Forelimb muscle (tissue), 1 donor: ENCODE data around the gene HSPB1. TPM values are rescaled to one million over a fixed set of nuclear protein-coding genes. Genes with fewer than 3 reads are reported as not detected.
A peak's percentile ranks its signal among the peaks of the same experiment; 100 is the strongest.
"Not testable (repeated sequence)": the region's sequence is repeated elsewhere in the genome, so short reads cannot be mapped to it uniquely, and the experiment has no call there.

Experiments
- DNase-seq: peaks from one replicate; pipeline ENCODE4 v3.0.0-alpha.2; 2013; ENCODE audit warnings: low read depth
- polyA plus RNA-seq: library from polyadenylated mRNA; unstranded; fragments of 120-200 nt; gene quantifications from one replicate; pipeline ENCODE4 v1.2.1, GENCODE V29; 2013; ENCODE audit not compliant: insufficient read length

The HSPB1 gene
- polyA plus RNA-seq, 1 donor = 2,009 TPM

DNA sequence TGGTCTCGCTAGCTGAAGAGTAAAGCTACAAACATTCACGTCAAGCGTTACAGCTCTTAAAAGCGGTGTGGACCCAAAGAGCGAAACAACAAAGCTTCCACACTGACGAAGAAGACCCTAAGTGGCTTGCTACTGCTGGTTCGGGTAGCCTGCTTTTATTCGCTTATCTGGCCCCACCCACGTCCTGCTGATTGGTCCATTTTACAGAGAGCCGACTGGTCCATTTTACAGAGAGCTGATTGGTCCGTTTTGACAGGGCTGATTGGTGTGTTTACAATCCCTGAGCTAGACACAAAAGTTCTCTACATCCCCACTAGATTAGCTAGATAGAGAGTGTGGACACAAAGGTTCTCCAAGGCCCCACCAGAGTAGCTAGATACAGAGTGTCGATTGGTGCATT is 6.4 kb downstream of the HSPB1 start:
- DNase-seq = not testable (repeated sequence)

DNA sequence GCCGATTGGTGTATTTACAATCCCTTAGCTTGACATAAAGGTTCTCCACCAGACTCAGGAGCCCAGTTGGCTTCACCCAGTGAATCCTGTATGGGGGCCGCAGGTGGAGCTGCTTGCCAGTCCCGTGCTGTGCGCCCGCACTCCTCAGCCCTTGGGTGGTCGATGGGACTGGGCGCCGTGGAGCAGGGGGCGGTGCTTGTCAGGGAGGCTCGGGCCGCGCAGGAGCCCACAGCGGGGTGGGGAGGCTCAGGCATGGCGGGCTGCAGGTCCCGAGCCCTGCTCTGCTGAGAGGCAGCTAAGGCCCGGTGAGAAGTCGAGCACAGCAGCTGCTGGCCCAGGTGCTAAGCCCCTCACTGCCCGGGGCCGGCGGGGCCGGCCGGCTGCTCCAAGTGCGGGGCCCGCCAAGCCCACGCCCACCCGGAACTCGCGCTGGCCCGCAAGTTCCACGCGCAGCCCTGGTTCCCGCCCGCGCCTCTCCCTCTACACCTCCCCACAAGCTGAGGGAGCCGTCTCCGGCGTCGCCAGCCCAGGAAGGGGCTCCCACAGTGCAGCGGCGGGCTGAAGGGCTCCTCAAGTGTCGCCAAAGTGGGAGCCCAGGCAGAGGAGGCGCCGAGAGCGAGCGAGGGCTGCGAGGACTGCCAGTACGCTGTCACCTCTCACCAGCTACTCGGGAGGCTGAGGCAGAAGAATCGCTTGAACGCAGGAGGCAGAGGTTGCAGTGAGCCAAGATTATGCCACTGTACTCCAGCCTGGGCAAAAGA is 7.0 kb downstream of the HSPB1 start:
- DNase-seq = not testable (repeated sequence)

DNA sequence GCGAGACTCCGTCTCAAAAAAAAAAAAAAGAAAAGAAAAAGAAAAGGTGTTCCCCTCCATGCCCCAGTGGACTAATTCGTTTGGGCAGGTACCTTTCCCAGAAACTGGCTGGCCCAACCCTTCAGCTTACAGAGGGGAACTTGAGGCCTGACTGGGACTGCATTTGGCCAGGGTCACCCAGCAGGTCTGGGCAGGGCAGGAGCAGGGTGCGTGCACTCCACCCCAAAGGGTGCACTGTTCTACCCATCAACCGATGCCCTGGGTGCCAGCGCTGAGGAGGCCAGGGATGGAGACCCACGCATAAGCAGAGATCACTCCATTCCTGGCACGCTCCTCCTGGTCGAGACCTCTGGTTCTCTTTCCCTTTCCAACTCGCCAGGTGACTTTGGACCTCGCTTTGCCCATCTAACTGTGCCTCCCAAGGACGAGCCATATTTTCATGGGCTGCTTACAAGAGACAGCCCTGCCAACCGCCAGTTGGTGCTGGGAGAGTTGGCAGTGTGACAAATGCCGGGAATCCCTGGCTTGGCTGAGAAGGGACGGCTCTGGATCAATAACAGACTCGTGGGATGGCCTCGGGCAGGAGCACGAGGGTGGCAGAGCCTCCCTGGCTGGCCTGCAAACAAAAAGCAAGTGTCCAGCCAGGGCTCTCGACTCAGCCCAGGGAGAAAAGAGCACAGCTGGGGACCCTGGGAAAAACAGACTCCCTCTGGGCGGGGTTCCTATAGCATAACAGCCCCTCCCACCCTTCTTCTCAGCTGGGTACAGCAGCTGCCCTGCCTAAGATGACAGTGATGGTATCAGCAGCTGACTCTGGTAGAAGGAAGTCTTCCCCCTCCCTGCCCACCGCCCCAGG is 7.9 kb downstream of the HSPB1 start:
- no peak for DNase-seq

DNA sequence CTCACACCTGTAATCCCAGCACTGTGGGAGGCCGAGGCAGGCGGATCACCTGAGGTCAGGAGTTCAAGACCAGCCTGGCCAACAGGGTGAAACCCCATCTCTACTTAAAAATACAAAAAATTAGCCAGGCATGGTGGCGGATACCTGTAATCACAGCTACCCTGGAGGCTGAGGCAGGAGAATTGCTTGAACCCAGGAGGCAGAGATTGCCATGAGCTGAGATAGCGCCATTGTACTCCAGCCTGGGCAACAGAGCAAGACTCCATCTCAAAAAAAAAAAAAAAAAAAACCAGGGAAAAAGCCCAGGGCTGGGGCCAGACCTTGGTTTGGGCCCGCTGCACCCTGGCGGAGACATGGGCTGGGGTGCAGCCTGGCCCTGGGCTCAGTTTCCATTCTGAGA is 9.4 kb downstream of the HSPB1 start:
- DNase-seq = not testable (repeated sequence)

DNA sequence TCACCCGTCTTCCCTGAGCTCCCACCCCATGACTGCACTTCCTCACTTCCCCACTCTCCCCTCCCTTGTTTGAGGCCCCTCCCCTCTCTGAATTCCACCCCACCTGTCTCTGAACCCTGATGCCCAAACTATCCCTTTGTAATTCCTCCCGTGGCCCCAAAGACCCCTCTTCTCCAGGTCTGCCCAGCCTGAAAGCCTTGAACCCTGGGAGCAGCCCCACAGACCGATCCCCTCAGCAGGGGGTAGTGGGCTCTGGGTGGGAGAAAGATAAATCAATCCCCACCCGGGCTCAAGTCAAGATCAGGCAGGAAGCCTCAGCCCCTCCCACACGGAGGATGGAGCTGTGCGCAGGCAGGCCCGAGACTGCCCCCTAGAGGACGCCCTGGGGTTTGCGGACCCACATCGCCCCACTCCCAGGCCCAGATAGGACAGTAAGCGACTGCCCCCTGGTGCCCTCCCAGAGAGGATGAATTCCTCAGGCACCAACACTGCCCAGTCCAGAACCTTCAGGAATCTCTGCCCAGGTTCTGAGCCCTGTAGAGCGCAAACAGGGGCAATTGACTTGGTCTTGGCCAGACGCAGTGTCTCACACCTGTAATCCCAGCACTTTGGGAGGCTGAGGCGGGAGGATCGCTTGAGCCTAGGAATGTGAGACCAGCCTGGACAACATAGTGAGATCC is 11.7 kb downstream of the HSPB1 start:
- DNase-seq = no peak

DNA sequence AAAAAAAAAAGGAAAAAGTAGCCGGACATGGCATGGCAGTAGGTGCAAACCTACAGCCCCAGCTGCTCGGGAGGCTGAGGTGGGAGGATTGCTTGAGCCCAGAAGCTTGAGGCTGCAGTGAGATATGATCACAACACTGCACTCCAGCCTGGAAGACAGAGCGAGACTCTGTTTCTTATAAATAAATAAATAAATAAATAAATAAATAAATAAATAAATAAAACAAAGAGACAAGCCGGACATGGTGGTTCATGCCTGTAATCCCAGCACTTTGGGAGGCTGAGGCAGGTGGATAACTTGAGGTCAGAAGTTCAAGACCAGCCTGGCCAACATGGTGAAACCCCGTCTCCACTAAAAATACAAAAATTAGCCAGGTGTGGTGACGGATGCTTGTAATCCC is 12.3 kb downstream of the HSPB1 start:
- DNase-seq = not testable (repeated sequence)

DNA sequence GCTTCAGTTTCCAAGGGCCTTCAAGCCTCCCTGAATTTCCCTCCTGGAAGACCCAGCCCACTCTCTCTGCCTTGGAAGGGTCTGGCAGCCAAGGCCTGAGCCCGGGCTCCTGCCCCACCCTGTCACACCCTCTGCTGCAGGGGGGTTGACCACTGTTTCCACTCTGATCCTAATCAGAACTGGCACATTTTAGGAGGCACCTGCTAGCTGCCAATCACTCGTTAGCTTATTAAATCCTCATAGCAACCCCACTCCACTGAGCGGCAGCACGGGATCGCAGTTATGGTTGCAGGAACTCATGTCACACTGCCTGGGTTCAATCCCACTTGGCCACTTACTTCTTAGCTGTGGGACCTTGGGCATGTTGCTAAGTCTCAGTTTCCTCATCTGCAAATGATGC is 12.9 kb downstream of the HSPB1 start:
- no peak for DNase-seq

DNA sequence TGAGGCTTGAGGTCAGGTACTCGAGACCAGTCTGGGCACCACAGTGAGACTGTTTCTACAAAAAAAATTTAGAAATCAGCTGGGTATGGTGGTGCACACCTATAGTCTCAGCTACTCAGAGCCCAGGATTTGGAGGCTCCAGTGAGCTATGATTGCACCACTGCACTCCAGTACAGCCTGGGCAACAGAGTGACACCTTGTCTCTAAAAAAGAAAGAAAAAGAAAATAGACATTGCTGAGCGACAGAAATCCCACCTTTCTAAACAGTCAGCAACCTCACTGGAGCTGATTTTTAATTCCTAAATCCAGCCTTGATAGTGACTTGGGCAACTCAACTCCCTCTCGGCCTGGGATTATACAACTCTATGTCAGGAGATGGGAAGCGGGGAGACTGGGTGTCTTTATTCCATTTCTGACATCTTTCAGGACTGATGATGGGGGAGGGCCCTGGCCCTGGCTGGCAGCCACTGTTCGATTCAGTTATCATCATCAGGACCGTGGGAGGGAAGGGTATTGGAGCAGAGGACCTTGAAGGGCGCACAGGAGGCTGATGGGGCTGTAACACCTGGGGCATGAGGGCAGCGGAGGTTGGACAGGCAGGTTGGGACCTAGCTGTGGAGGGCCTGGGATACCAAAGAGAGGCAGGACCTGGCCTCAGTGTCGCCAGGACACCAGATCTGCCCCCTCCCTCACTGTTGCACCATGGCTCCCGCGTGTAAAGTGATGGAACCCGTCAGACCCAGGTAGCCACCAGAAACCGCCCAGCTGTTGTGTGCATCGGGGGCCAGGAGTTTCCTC is 14.7 kb downstream of the HSPB1 start:
- no peak for DNase-seq

DNA sequence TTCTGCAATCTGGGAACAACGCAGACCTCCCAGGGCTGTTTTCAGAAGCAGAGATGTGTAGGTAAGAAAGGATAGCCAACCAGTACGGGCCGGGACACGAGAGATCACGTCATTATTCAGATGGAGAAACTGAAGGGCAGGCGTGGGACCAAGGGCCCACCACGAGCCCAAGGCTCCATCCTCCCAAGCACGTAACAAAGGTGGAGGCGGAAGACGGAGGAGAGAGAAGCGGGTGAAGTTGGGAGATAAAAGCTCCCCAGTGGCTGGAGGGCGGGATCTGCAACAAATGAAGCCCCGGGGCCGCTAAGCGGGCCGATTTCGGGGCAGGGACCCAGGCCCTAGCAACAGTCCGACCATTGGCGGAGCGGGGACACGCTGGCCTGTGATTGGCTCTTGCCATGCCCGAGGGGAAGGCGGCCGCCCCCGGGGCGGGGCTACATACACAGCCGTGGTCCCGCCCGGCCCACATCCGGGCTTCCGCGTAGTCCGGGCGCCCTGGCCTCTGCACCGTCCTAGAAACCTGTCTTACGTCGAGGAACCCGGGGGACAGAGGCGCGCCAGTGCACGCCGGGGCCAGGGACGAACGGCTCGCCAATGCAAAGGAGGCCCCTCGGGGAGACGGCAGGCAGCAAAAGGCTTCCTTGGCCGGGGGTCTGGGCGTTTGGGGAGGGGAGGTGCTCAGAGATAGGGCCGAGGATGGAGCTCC is 15.5 kb downstream of the HSPB1 start:
- peak; percentile 93 for DNase-seq

DNA sequence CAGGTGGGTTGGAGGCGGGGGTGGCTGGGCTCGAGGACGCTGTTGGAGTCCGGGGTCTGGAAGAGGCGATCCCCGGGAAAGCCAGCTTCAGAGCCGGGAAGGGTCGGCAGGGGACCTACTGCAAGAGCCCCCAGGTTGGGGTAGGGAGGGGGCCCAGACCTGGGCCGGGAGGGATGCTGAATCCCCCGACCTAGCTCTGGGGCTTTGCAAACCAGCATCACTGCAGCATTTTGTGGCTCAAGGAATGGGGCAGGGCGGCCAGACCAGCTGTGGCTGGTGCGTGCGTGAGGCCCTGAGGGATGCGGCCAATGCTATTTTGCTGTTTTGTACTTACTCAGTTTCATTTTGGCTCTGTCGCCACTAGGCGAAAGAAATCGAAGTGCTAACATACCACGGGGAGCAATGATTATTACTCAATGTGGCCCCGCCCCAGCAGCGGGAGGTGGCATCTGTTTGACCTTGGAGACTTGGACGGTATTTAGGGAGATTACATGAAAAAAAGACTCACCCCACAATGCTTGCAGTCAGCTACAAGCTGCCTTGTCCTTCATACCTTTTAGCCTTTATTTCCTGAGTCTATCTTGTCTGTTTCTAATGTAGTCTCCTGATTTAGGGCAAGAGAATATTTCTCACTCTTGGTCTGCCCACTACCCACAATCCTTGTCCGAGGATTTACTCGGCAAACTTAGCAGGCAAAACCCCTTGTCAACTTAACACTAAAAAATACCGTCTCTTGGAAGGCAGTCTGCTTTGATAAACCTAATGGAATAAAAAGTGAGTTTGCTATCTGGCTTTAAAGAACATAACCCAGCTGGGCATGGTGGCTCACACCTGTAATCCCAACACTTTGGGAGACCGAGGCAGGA is 16.2 kb downstream of the HSPB1 start:
- DNase-seq = no peak

DNA sequence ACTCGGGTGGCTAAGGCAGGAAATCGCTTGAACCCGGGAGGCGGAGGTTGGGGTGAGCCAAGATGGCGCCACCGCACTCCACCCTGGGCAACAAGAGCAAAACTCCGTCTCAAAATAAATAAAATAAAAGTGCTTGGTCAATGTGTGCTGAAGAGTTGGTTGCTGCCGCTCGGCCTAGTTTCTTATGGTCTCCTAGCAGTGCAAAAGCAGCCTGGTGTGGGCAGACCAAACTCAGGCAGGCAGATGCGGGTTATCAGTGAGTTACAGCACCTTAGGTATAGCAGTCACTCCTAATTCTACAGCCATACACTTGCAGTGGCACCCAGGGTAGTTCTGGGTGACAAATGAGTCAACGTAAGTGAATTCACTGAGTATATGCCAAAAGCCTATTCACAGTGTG is 22.6 kb downstream of the HSPB1 start:
- no peak for DNase-seq

DNA sequence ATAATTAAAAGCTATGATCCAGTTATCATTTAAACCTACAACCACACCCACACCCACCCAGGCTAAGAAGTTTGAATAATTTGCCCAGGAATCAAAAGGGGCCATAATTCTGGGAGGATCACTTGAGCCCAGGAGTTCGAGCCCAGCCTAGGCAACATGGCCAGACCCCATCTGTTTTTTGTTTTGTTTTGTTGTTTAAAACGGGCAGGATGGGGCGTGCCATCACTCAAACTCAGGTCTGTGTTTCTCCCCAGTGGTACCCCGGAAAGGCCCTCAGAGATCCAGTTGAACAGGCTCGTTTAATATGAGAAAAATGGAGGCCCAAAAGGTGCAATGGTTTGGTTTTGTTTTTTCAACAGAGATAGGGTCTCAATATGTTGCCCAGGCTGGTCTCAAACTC is 23.3 kb downstream of the HSPB1 start:
- DNase-seq = no peak

DNA sequence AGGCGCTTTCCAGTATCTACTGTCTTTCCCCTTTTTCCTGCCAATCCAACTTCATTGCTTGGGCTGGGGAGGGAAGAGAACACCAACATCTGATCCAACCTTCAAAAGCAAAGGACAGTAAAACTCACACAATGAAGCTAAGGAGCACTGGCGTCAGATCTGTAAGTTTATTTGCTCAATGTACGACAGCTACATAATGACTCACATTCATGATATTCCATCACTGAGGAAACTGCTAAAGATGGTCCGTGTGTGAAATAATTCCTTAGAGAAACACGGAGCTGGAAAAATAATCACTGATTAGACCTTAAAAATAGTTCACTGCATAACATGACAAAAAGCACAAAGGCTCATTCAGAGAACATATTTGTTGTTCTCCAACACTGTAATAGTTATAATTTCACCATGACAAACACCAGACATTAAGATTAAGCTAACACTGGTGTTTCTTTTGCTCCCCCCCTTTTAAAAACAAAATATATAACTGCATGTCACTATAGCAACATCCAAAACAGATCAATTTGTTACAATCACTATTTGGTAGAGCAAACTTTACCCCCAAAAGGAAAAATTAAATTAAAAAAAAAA is 24.3 kb downstream of the HSPB1 start:
- DNase-seq = no peak

DNA sequence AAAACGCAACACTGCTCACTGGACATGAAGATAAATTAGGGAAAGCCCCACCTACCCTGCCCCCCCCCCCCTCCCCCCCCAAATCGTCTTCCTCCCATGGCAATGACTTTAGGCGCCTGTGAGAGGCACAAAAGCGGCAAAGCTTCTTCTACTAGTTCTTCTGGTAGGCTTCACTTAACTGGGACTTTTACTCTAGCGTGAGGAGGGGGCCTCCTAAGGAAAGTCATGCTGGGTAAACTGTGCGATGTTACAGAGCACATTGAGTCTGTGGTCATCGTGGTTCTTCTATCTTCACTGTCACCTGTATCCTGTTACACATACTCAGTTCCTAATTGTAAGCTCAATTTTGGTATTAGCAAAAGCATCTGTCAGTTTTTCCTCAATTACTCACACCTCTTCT is 25.1 kb downstream of the HSPB1 start:
- DNase-seq = no peak

DNA sequence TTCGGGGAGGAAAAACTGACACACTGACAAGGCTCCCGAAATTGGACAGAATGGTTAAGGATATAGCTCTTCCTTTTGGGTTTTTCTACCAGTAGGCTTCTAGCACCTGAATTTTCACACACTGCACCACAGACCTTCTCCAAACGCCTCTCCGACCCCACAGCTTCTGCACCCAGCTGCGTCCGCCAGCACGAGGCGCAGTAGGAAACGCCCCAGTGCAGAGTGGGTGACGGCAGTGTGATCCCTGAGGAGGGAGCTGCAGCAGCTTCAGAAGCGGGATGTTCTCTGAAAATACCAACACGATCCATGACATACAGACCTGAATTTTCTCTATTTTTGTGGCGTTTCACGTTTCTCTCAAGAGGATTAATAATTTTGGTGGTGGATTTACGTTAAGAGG is 25.9 kb downstream of the HSPB1 start:
- no peak for DNase-seq

DNA sequence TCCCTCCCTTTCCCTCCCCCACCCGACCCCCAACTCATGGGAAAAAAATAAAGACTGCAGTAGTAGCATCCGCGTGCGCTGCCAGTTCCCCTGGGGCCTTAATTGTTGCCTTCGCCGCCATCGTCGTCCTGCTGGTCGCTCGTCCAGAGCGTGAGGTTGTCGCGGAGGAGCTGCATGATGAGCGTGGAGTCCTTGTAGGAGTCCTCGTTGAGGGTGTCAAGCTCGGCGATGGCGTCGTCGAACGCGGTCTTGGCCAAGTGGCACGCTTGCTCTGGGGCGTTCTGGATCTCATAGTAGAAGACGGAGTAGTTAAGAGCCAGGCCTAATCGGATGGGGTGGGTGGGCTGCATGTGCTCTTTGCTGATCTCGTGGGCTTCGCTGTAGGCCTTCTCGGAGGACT is 27.0 kb downstream of the HSPB1 start:
- no peak for DNase-seq

DNA sequence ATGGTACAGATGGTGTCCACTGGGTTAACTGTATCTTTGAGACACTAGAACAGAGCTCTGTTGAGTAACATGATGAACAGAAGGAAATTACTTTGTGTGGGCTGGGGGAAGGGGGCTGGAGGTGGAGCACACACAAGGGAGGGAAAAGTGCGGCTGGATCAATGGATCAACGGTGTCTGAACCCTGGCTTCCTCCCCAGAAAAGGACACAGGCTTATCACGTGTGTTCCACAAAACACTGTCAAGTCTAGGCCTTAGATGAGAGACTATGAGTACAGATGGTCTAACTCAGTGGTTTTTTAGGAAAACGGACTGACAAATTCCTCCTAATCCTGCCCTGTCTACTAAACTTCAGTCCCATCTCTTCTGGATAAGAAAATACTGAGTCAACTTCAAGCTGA is 27.8 kb downstream of the HSPB1 start:
- DNase-seq = no peak

DNA sequence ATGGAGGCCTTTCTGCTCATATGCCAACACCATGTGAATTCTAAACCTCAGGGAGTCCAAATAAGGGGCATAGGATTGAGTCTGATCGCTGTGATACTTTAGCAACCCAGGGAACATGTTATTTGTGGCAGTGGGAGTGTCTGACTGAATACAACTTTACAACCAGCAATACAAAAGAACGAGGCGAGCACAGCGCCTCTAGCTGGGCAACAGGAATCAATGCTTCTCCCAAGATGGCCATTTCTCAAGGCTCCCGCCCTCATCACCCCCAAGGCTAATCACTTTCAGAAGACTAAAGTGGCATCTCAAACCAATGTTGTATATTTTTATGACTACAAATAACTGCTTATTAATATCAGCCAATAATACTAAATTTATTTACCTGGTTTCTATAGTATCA is 28.2 kb downstream of the HSPB1 start:
- DNase-seq = no peak

DNA sequence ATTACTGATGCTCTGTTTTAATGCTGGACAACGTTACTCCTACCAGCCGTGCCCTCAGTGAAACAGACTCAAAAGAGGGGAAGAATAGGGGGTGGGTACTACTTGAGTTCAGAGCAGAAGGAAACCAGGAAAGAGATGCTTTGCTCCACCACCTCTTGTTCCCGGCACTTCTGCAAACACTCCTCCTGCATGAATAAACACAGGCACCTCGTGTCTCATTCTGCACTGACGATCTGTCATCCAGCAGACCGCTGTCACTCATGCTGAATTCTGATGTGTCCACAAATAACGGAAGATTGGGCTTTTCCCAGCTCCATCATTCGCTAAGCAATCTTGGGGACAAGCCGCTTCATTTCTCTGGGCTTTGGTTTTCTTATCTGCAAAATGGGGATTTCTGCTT is 29.6 kb downstream of the HSPB1 start:
- no peak for DNase-seq
